Glomerular endothelial cell (primary cell): ENCODE results near the gene DNAJB14. TPM values are rescaled to one million over a fixed set of nuclear protein-coding genes. Genes with fewer than 3 reads are reported as not detected.
A peak's percentile ranks its signal among the peaks of the same experiment; 100 is the strongest.
"Not testable (repeated sequence)": the region's sequence is repeated elsewhere in the genome, so short reads cannot be mapped to it uniquely, and the experiment has no call there.

Experiments used
- DNase-seq: peaks from one replicate; pipeline ENCODE4 v3.0.0-alpha.2; 2011; ENCODE audit warnings: low read depth, low spot score; ENCODE audit errors: extremely low read depth
- total RNA-seq: library from RNA; depleted of rRNA; stranded (reverse); fragments of >200 nt; gene quantifications from 2 replicates; pipeline ENCODE4 v1.2.3, GENCODE V29; 2015

Gene DNAJB14
- total RNA-seq: 23.6 and 47.4 TPM in 2 replicates

DNA sequence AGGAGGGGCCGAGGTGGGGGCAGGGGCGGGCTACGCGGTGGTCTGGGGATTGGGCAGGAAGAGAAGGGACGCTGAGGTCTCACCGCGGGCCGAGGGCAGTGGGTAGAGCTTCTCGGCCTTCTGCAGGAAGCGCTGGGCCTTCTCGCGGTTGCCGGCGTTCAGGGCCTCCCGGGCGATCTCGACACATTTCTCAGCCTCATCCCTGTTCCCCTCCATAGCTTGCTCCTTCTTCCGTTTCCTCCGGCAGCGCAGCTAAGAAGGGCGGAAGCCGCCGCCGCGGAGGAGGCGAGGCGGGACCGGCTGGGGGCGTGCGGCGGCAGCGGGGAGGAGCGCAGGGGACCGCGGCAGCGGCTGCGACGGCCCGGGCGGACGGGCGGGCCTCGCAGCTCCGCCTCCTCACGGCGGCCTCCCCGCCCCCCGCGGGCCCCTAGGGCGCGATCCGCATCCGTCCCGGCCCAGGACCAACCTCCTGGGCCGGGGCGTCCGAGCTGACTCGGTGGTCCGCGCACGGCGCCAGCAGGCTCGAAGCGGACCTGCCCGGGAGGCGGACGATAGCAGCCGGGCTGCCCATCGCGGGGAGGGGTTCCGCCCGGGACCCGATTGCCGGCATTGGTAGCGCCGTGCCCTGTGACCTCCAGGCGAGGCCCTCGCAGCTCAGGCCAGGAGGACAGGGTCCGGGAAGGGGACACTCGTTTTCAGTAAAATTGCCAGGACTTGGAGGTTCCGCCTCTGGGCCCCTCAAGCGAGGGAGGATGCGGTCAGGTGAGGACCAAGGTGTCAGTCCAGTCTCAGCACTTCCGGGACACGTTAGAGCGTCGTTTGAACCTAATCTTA lies at the start of gene DNAJB14:
TSS of gene DNAJB14 (minus strand) at position 263 of the 834 bp plus-strand sequence. CDS start at position 216, 47 bp downstream.
- no peak for DNase-seq

DNA sequence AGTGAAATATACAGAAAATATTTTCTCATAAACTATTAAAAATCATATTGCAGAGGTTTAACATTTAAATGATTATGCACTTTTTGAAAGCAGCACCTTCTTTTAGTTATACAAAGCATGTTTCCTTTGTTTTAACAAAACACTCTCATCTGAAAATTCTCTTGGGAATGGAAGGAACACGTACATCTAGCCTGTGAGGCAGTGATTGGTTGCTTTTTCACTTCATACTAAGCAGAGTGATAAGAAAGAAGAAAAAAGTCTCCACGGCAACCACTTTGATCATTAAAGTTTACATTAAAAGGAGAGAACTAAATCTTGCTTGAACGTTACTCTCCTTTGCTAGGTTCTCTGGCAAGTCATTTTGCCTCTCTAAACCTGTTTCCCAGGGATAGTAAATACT lies 45.3 kb upstream of the DNAJB14 start:
- no peak for DNase-seq

DNA sequence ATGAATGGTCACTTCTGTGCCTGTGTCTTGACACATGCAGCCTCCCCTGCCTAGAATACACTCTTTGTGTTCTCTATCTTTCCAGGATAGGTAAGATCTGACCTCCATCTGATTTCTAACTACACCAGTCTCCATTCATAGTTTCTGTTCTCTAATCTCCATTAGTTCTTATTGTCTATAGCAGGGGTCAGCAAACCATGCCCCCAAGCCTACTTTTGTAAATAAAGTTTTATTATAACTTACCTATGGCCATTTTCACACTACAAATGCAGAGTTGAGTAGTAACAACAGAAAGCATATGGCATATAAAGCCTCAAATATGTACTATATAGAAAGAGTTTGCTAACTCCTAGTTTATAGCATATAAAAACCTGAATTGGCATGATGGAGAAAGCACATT lies 41.3 kb upstream of the DNAJB14 start:
- no peak for DNase-seq

DNA sequence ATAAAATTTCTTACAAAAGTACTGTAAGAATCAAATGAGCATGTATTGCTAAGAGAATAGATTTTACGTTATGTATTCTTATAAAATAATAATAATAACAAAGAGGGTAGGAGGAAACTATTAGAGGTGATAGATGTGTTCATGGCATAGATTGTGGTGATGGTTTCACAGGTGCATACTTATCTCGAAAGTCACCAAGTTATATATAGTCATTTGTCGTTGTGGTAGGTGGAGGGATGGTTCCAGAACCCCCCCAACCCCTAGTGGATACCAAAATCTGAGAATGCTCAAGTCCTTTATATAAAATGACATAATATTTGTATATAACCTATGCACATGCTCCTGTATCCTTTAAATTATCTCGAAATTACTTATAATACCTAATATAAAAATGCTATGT lies 40.4 kb upstream of the DNAJB14 start:
- no peak for DNase-seq

DNA sequence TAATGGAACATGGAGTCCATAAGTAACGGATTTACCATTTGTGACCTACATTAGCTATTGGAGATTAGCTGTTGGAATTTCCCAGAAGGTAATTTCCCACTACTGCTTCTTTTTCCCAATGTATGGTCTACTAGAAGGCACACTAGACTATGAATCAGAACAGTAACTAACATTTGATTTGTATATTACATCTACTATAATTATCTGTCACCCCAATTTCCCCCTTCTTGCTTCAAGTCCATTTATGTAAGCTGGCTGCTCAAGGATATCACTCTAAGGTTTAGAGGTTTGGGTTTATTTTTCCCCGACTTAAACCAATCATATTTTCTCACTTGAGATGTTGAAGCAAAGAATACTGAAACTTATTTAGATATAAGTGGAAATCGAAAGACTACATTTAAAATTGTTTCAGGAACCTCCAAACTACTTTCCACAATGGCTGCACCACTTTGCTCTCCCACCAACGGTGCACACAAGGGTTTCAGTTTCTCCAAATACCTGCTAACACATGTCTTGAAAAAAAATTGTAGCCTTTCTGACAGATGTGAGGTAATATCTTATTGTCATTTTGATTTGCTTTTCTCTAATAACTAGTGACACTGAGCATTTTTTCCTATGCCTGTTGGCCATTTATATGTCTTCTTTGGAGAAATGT lies 37.0 kb upstream of the DNAJB14 start:
- no peak for DNase-seq

DNA sequence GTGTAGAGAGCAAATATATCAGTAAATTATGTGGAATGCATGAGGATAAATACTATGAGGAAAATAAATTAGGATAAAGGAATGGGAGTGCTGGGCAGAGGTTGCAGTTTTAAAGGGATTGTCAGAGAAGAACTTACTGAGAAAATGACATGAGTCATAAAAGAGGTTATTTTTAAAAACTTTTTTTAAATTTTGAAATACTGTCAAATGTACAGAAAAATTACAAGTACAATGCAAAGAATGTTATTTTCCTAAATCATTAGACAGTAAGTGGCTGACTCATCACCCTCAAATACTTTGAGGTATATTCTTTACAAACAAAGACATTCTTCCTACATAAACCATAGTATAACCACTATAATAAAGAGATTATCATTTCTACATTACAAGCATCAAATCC lies 33.5 kb upstream of the DNAJB14 start:
- no peak for DNase-seq

DNA sequence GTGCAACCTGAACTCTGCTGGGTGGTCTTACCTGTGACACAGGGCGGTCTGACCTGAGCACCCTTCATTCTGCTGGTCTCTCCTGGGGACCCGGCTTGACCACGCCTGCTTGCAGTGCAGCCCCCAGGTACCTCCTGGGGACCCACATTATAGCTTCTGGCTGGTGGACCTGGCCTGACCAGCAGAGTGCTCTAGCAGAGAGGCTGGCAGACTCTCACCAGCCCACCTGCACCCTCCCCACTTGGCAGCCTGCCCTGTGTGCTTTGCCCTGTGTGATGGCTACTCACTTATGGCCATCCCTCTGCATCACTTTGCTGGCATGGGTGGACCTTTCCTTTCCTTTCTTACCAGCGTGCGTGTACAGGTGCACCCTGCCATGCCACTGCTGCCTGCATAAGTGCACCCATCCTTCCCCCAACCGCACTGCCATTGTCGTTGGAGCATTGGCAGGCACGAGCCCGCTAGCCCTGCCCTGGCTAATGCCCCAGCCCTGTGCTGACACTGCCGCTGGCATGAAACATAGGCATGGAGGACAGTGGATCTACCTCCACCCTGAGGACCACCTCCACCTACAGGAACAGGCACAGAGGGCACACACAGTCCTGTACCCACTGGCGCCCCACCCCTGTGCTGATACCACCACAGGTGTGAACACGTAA lies 25.2 kb upstream of the DNAJB14 start:
- no peak for DNase-seq

DNA sequence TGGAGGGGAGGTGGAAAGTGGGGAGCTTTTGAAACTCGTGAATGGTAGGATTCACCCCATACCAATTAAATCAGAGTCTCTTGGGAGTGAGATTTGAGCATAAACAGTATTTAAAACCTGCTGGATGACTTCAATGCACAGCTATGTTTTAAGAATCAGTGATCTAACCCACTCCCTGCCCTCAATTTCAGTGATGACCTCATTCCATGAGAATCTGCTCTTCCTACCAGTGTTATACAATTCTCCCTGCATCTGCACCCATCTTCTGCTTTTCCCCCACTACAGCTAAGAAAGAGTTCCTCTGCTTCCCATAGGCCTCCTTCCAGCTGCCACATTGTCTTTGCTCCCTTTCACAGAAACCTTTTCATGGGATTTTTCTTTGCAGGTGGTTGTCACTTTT lies 21.9 kb upstream of the DNAJB14 start:
- DNase-seq: no peak

DNA sequence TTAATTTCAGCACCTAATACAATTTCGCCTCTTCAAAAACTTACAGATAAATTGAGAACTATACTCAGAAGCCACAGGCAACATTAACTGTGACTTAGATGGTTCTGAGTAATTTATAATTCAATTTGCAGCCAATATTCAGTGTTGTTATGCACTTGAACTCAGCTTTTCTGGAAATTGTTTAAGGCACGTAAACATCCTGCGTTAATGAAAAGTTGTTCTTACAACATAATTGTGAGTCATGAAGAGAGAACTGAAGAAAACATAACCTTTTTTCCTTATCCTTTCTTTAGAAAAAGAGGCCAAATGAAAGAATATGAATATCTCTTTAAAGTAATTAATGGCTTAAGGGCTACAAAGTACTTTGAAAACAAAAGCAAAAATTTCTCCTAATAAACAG lies 20.3 kb upstream of the DNAJB14 start:
- DNase-seq: no peak

DNA sequence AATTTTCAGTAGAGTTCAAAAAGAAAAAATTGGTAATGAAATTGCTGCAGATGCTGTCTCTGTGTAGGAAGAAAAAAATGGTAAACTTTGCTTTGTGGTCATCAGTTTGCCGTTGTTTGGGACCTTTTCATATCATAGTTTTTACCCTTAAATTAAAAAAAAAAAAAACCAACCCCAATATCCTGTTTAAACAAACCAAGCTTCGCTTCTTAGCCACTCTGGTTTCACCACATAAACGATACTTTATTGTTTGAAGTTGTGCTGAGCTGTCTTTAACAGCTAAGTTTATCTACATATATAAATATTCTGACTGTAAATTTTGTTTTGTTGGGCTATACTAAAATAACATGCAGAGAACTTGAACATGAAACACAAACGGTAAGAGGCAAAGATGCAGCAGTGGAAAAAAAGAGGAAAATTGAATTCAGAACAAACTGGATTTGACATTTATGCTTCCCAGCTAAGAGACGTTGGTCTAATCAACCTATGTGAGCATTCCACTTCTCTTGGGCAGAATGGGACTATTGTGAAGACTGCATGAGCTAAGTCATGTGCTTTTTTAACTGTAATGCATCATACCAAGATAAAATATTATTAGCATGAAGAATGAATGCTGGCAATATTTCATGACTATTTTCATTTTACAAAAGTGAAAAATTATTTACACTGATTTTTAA lies 19.4 kb upstream of the DNAJB14 start:
- no peak for DNase-seq

DNA sequence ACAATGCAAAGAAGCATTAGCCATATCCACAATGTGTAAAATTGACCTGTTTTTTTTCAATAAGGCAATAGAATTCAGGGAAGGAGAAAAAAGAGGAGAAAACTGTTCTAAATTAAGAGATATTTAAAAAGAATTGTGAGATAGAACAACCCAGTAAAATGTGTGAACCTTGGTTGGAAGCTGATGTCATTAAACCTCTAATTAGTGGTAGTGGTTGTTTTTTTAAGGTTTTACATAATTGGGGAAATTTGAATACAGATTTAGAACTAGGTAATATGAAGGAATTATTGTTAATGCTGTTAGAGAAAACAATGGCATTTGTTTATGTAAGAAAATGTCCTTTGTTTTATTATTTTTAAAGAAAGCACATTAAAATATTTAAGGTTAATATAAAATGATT lies 18.8 kb upstream of the DNAJB14 start:
- no peak for DNase-seq

DNA sequence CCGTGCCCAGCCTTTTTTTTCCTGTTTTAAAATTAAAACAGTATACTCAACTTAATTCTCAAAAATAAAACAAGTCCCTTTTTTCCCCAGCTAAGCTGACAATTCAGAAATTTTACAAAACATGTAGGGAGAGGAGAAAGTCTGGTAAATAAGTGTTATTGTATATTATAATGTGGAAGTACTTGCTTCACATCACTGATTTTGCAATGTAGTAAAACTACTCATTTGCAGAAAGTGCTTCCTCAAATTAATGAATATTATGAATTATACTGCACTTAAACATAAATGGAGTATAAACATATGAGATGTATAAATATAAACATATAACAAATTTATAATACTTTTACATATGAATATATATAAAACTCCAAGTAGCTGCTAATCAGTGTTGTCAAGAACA lies 15.3 kb upstream of the DNAJB14 start:
- DNase-seq: no peak

DNA sequence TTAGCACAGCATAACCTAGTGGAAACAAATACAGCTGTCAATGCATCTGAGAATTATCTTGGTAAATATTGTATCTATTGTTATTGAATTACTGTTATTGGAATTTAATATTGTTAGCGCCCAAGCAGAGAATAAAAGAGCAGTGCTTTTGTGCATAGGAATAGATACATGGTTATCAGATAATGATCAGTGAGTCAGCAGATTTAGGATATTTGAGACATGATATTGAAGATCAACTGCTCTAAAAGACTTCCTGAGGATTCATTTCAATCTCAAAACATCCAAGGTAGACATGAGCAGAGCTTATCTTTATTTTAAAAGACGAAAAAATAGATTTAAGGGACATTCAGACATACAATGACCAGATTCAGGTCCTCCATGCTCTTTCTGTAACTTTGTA lies 14.2 kb upstream of the DNAJB14 start:
- no peak for DNase-seq

DNA sequence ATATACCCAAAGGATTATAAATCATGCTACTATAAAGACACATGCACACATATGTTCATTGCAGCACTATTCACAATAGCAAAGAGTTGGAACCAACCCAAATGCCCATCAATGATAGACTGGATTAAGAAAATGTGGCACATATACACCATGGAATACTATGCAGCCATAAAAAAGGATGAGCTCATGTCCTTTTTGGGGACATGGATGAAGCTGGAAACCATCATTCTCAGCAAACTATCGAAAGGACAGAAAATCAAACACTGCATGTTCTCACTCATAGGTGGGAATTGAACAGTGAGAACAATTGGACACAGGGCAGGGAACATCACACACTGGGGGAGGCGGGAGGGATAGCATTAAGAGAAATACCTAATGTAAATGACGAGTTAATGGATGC lies 11.8 kb upstream of the DNAJB14 start:
- not testable (repeated sequence) for DNase-seq

DNA sequence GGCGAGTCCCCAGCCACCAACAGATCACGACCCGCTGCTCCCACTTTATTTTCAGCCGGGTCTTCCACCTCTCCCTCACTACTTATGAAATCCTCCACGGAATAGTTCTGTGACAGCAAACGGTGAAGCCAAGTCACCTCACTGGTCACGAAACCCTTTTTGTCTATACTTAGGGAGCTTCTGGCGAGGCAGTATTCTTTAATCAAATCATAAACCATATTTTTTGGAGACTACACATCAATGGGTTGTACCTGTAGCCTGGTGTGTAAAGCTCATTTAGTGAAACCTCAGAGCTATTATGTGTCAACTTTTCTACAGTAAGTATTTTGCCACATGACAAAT lies 4.5 kb upstream of the DNAJB14 start:
- DNase-seq: no peak

DNA sequence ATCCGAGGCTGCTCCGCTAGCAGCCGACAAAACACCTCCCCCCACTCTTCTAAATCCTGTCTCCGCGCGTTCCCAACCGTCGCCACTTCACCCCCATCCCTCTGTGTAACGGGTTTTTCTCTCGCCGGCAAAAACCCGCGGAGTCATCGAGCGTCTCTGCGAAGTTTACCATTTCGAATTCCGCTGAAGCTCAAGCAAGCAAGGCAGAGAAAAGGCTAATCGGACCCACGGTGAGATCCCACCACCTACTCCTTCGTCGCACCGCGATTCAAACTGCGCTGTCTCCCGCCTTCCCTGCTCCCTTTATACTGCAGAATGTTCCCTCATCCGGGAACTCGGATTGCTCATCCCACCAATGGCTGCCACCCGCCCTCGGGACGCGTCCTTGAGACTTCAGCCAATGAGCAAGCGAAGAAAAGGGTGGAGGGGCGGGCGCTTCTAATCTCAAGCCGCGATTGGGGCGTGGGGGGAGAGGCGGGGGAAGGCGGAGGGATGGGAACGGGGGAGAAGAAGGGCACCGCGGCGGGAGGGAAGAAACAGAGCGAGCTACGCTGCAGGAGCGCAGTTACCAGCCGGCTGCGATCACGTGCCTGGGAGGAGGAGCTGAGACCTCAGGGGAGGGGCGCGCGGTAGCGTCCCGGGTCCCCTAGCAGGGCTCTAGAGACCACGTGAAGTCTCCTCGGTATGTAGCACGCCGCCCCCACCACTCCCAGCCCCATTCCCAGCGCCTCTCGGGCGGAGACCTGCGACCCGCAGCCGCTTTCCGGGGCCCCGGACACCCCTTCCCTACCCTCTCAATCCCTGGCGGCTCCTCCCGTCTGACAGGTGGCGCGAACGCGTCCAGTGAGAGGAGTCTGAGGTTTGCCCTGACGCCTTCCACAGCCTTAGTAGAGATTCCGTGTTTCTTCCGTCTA lies 3.8 kb upstream of the DNAJB14 start, which contains the start of gene H2AZ1:
TSS of gene H2AZ1 (minus strand) at position 277 of the 914 bp plus-strand sequence. CDS start at position 172, 105 bp downstream.
- DNase-seq: peak; percentile 86

DNA sequence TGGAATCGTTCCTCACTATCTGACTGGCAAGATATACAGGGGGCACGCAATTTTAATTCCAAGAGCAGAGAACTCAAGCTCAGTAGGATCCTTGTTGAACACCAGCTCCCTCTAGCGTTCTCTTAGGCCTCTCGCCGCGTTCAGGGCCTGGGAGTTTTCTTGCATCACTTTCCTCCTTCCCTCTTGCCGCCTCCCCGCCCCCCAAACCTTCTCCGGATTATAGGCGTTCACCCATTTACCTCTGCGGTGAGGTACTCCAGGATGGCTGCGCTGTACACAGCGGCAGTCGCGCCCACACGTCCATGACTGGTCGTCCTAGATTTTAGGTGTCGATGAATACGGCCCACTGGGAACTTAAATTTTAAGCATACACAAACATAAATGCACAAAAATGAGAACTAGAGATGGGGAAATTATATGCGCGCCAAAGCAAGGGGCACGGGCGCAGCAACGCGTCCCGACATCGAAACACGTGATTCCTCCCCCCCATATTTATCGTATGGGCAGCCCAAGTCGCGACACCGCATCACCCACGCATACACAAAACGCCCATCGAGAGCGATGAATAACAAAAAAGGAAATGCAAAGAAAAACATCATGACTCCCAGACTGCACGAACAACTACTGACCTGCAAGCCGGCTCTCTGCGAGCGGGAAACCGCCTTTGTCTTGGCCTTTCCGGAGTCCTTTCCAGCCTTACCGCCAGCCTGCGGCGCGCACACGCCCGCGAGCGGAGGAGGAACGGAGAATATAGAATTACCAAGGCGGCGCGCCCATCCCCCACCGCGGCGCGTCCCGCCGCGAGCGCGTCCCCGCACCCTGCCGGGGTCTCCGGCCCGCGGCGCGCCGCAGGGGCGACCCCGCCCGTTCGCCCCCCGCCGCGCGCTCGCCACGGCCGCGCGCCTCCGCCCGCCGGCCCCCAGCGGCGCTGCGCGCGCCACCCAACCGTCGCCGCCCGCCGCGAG lies 2.9 kb upstream of the DNAJB14 start:
- peak; percentile 87 for DNase-seq

DNA sequence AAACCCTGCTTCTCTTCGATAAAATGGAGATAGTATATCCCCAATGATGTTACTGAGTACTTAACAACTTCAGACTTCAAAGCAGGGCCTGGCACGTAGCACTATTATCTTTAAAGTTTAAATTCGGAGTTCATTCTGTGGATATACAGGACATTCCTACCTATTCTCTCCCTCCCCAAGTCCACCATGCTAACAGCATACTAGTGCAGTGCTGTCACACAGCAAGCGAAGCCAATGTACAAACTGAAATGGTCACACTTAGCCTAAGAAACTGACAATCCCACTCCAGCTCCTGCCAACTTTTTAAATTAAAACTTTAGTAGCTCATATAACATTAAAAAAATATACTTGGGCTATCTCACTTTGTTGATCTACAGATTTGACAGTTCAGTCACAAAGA lies 1.2 kb upstream of the DNAJB14 start:
- no peak for DNase-seq

DNA sequence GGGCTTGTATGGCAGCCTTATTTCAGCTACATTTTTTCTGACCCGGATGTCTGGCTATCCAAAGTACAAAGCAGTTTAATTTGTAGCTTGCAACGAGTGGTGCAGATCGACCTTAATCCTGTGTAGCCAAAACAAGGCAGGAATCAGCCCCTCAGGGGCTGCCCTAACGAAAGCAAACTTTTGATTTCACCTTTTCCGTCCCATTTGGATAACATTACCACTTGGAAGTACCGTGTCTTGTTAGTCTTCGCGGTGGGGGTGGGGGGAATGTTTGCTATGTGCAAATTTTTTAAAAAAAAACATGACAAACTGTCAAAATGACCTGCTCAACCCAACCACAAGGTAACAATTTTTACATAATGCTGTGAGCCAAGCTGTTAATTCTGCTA lies 766 bp upstream of the DNAJB14 start:
- DNase-seq: no peak
